Hindlimb muscle (tissue), 1 donor: ENCODE results near the gene ZNF511. TPM values are rescaled to one million over a fixed set of nuclear protein-coding genes. Genes with fewer than 3 reads are reported as not detected.
"Not testable (repeated sequence)": the region's sequence is repeated elsewhere in the genome, so short reads cannot be mapped to it uniquely, and the experiment has no call there.

Experiments used
- DNase-seq: peaks from one replicate; pipeline ENCODE4 v3.0.0-alpha.2; 2013
- polyA plus RNA-seq: library from polyadenylated mRNA; unstranded; fragments of 120-200 nt; gene quantifications from one replicate; pipeline ENCODE4 v1.2.1, GENCODE V29; 2013; ENCODE audit not compliant: insufficient read length

ZNF511 gene
- polyA plus RNA-seq, 1 donor, result 40.7 TPM

- DNase-seq, result no peak
Measured at GRCh38 chr10:133315847-133316246, 7.1 kb downstream of the ZNF511 start.

- DNase-seq, result no peak
Measured at GRCh38 chr10:133316266-133316665, 7.6 kb downstream of the ZNF511 start.

DNA sequence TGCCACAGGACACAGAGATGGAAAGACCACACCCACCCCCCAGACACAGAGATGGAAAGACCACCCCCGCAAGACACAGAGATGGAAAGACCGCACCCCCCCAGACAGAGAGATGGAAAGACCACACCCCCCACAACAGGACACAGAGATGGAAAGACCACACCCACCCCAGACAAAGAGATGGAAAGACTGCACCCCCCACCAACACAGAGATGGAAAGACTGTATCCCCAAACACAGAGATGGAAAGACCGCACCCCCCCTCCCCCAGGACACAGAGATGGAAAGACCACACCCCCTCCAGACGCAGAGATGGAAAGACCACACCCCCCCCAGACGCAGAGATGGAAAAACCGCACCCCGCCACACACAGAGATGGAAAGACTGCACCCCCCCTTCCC, 8.0 kb downstream of the ZNF511 start:
- no peak for DNase-seq

DNA sequence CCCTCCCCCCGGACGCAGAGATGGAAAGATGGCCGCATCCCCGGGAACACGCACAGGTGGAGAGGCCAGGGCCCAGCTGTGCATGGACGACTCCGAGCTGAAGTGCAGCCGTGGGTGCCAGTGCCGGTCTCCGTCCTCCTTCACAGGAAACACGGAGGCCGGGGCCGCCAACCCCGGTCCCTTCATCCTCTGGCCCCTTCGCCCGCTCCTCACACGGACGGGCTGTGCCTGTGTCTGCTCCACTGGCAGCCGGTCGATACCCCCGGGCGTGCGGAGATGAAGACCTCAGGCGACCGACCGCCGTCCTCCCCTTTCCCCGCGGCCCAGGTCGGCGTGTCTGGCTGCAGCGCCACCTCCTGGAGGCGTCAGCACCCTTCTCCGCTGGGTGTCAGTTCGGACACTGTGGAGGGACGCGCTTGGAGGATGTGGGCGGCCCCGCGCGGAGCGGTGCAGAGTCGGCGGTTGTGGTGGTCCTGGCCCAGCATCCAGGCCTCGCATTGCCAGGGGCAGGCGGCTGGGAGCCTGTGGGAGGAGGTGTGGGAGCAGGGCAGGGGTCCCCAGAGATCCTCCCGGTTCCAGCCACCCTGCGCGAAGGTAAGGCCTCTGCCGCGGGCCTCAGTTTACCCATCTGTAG, 9.9 kb downstream of the ZNF511 start:
- DNase-seq, result no peak

DNA sequence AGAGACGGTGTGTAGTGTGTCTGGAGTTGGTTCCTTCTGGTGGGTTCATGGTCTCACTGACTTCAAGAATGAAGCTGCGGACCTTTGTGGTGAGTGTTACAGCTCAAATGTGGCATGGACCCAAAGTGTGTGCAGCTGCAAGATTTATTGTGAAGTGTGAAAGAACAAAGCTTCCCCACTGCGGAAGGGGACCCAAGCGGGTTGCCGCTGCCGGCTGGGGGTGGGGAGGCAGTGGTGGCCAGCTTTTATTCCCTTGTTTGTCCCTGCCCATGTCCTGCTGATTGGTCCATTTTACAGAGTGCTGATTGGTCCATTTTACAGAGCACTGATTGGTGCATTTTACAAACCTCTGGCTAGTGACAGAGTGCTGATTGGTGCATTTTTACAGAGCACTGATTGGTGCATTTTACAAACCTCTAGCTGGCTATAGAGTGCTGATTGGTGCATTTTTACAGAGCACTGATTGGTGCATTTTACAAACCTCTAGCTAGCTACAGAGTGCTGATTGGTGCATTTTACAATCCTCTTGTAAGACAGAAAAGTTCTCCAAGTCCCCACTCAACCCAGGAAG, 12.2 kb downstream of the ZNF511 start:
- not testable (repeated sequence) for DNase-seq

- DNase-seq, result not testable (repeated sequence)
Measured at GRCh38 chr10:133322064-133322709, 13.5 kb downstream of the ZNF511 start.

GRCh38 chr10:133324198-133324792, 15.6 kb downstream of the ZNF511 start:
- DNase-seq, result no peak

DNA sequence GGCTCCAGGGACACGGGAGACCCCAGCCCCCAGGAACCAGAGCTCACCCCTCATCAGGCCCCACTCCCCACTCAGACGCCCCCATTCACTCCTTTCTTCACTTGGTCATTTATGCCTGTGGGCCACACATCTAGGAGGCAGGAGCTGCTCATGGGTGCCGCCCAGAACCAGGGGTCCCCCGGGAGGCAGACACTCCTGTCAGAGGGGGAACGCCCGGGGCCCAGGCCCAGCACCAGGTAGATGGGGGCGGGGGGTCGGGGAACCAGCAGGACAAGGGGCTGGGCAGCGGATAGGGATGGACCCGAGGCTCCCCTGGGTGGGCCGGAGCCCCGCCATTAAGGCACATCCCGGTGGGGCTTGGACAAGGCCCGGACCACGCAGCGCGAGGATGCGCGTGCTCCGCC, 16.1 kb downstream of the ZNF511 start:
- no peak for DNase-seq

DNA sequence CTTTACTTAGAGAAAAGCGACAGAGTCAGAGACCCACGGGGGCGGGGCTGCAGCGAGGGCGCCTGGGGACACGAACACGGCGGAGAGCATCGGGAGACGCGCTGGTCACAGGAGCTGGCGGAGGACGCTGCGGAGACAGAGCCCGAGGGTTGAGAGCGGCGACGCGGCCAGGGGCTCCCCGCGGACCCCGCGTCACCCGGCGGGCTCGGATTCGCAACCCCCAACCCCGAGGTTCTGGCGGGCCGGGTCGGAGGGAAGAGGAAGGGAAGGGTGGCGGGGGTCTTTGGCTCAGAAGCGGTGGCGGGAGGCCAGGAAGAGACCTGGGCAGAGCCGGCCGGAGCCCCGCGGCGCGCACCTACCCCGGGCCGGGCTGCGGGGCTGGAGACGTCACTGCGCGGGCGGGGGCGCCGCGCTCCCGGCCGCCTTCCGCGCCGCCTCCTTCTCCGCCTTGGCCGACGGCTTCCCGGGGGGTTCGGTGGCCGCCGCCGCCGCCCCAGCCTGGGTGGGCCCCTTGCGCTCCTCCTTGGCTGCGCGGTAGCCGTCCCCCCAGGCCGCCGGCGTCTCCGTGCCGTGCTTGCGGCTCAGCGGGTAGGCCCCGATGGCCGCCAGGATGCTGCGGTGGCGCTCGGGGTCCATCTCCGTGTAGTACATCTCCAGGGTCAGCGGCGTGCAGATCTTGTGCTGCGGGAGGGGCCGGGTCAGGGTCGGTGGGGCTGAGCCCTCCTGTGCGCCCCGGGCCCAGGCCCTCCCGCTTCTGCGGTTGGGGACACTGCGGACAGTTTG, 16.9 kb downstream of the ZNF511 start:
- no peak for DNase-seq

- DNase-seq, result no peak
Measured at GRCh38 chr10:133326223-133326551, 17.5 kb downstream of the ZNF511 start.

- DNase-seq, result no peak
Measured at GRCh38 chr10:133326745-133327650, 18.3 kb downstream of the ZNF511 start.

DNA sequence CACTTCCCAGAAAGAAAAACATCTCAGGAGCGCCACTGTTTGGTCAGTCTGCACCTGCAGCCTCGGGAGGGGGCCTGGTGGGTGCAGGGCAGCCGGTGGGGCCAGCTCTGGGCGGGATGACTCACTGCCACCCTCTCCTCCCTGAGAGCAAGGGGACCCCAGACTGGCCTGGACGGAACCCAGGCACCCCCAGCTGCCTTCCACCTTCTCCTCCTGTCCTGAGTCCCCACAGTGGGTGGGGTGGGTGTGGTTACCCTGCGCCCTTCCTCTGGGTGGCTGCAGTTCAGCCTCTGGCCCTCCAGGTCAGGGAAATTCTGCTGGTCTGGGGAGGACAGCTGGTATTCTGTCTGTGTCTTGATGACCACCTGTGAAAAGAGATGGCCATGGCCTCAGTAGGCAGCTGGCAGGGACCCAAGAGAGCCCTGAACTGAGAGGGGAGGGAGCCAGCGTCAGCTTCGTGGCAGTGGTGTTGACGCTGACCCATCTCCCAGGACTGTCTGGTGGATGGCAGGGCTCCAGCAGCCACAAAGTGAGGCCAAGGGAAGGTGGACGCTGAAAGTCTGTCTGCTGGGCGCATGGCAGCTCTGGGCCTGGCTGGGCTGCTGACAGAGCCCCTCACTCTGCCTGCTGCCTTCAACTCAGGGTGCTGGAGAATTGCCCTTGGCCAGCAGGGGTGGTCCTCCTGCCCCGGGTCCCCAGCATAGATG, 19.1 kb downstream of the ZNF511 start:
- no peak for DNase-seq

DNA sequence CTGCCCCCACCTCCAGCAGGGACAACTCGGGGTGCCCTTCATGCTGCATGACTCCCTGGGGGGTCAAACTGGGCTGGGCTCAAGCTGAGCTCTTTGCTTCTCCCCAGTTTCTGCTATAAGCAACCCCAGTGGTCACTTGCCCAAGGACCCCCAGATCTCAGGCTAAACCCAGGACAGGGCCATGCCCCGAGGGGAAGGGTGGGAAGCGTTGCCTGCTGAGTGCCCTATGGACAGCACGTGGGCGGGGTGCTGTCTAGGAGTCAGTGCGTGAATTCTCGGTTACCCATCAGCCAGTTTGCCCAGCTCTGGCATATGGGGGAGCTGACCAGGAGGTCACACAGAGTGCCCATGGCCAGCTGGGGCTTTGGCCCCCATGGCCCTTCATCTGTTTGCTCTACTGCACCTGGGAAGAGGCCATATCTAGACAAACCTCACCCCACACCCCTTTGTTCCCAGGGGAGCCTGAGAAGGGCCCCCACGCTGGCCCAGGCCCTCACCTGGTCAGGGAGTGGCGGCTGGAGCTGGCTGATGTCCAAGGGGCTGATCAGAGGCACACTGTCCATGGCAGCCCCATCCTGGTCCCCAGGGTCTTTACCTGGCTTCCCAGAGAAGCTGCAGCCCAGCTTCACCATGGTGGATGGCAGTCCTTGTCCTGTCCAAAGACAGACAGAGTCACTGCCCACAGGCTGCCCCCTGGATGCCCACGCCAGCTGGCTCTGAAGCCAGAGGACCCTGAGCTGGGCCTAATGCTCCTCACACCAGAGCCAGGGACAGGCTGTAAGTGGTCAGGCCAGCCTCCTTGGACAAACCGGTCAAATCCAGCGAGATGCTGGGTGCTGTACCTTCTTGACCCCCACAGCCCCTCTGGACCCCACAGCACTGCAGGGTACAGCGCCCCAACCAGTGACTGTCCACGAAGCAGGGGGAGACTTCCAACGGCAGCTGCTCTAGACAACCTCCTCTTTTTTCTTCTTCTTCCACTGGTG, 19.9 kb downstream of the ZNF511 start:
- DNase-seq, result no peak

- DNase-seq, result peak; percentile 88
Measured at GRCh38 chr10:133329491-133330202, 20.9 kb downstream of the ZNF511 start.

DNA sequence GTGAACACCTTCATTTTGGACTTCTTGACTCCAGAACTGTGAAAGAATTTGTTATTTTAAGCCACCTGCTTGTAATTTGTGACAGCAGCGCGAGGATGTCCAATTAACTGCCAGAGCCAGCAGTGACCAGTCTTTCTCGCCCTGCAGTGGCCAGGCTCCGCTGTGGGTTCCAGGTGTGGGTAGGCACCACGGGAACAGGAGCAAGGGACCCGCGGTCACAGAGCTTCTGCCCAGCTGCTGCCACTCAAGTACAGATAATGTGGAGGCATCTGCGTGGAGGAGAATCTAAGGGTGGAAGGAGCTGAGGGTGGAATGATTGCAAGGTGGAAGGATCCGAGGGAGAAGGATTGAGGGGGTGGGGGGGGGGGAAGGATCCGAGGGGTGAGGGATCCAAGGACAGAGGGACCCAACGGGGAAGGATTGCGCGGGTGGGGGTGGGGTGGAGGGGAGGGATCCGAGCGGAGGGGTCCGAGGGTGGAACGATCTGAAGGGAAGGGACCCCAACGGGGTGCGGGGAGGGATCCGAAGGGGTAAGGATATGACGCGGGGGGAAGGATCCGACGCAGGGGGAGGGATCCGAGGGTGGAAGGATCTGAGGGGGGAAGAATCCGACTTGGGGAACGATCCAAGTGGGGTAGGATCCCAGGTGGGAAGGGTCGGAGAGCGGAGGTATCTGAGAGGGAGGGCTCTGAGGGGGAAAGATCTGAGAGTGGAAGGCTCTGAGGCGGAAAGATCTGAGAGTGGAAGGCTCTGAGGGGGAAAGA, 24.4 kb downstream of the ZNF511 start:
- no peak for DNase-seq

DNA sequence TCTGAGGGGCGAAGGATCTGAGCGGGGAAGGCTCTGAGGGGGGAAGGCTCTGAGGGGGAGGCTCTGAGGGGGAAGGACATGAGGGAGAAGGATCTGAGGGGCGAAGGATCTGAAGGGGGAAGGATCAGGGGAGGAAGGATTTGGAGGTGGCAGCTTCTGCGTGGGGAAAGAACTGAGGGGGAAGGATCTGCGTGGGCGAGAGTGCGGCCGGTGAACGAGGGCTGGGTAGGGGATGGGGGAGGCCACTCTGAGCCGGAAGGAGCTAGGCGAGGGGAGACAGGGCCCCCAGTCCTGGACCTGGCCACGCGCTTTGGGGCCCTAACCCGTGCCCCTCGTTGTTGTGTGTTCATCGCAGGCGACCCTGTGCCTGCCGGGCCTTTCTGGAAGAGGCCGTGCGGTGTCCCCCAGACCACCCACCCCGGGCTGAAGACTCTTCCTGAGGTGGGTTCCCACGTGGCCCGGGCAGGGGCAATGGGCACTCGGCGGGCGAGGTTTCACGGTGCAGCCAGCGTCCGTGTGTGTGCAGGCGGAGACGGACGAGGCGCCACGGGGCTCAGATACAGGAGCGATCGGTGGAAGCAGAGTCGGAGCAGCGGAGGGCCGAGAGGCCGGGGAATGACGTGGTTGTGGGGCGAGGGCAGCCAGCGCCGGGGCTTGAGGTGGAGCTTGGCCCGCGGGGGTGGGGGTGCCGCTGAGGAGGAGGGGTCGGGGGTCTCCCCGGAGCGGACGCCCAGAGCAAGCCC, 26.0 kb downstream of the ZNF511 start:
- DNase-seq, result no peak

DNA sequence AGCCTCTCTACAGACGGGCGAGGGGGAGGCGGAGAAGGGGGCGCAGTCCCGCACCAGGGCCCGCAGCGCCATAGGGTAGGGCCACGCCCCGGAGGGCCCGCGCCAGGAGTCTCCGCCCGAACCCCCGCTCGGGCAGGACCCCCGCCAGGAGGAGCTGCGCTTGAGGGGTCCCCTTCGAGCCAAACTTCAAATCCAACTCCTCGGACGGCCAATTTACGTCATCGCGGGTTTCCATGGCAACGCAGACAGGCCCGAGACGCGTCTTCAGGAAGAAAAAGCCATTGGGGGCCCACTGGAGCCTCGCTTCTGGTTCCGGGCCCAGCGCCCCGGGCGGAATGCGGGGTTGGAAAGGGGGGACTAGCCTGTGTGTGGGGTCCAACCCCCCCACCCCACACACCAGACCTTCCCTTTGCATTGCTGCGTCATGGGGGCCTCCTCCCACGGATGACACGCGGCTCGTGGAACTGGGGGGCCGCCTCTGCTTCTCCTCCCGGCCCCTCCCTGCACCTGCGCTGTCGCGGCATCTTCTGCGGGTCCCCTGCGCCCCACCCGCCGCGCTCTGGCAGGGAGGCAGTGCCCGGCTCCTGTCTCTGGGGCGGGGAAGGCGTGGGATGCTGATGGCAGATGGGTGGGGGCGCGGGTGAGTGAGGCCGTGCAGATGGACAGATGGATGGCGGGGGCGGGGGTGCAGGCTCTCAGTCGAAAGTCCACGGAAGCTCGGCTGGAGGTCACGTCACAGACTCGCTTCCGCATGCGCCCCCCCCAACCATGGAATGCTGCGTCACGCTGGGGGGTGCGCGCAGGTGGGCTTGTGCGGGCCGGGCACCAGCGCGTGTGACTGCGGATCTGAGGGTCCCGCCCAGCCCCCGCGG, 26.8 kb downstream of the ZNF511 start:
- DNase-seq, result peak; percentile 79
